Measurements from ENCODE around the gene NAT8.
"Not testable (repeated sequence)": the region's sequence is repeated elsewhere in the genome, so short reads cannot be mapped to it uniquely, and the experiment has no call there.

DNA sequence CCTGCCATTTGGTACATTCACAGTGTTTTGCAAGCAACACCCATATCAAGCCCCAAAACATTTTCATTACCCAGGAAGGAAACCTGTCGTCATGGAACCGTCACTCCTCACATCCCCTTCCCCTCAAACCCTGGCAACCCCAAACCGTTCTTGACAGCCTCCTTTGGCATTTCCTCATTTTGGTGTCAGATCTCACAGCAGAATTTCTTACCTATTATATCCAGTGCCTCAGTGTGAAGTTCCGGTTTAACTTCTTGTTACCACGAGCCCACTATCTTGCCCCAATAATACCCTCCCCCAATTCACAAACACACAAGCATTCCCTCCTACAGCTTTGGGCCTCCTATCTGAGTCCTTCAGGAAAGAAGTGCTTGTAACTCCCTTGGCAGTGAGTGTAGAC is 16.0 kb downstream of the NAT8 start:
- not testable (repeated sequence) for TF ChIP-seq POLR2A, POLR2AphosphoS5 (IDR thresholded peaks at IDR 0.05; ENCODE audit: low read depth, low read length)

All from GM12892 (cell line).